ENCODE measurements around the gene RBFOX2. TPM values are rescaled to one million over a fixed set of nuclear protein-coding genes. Genes with fewer than 3 reads are reported as not detected.

The RBFOX2 gene
- total RNA-seq, 4 donors from 2014 or later: 50.2 to 75.6 (median 71.4) TPM

DNA sequence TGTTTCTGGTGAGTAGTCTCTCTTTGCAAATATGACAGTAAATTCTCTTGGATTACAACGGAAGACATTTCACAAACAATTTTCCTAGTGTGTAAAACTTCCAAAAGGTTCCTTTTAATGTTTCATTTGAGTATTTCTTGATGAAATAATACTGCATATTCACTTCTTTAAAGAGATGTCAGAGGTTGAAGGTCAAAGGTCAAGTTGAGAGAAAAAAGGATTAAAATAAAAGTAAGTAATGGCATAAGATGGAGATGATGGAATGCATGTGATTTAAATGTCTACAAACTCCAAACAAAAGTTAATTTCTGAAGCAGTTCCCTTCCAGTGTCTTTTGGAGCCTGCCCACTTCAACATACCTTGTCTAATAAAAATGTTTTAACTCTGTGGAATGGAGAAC is 270.2 kb downstream of the RBFOX2 start:
- H3K9me3 ChIP-seq: no peaks in the 10 kb centered on the region
- no peak overlapping the region for H3K27ac ChIP-seq
- DNase-seq (ENCODE audit: low spot score in 2 of 2): no peak
- H3K4me3 ChIP-seq: no peak overlapping the region
- 33 to 38% methylated on average over 1 of the region's 1 CpG for WGBS, 2 donors
- H3K27me3 ChIP-seq: no peaks in the 10 kb centered on the region
- H3K4me1 ChIP-seq: no peaks in the 10 kb centered on the region
- TF ChIP-seq POLR2A (IDR thresholded peaks at IDR 0.05) (no peak), EP300 (IDR thresholded peaks at IDR 0.05) (no peak)
- TF ChIP-seq, protein P1, sequence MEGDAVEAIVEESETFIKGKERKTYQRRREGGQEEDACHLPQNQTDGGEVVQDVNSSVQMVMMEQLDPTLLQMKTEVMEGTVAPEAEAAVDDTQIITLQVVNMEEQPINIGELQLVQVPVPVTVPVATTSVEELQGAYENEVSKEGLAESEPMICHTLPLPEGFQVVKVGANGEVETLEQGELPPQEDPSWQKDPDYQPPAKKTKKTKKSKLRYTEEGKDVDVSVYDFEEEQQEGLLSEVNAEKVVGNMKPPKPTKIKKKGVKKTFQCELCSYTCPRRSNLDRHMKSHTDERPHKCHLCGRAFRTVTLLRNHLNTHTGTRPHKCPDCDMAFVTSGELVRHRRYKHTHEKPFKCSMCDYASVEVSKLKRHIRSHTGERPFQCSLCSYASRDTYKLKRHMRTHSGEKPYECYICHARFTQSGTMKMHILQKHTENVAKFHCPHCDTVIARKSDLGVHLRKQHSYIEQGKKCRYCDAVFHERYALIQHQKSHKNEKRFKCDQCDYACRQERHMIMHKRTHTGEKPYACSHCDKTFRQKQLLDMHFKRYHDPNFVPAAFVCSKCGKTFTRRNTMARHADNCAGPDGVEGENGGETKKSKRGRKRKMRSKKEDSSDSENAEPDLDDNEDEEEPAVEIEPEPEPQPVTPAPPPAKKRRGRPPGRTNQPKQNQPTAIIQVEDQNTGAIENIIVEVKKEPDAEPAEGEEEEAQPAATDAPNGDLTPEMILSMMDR (IDR thresholded peaks at IDR 0.05): no peak
- H3K36me3 ChIP-seq: peaks cover 0 to 21% (median 0%) of the 10 kb centered on the region in 3 donors

DNA sequence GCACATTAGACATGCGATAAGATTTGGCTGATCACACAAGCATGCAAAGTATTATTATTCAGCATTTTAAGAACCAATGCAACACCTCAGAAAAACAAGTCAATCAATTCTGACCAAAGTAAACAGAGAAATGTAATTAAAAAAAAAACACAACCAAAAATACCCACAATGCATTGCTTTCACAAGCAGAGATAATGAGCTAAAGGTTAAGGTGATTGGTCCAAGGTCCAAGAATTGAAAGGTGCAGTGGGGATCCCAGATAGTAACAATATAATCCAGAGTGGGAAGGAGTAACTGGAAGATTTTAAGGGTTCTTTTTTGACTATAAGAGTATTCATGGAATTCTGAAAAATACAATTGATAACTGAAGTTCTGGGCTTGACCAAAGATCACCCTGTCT is 271.9 kb downstream of the RBFOX2 start:
- no peaks in the 10 kb centered on the region for H3K9me3 ChIP-seq
- H3K27me3 ChIP-seq: no peaks in the 10 kb centered on the region
- TF ChIP-seq POLR2A (IDR thresholded peaks at IDR 0.05) (no peak), EP300 (IDR thresholded peaks at IDR 0.05) (no peak)
- TF ChIP-seq, protein P1 (IDR thresholded peaks at IDR 0.05): no peak
- H3K36me3 ChIP-seq: peaks cover 0 to 21% (median 0%) of the 10 kb centered on the region in 3 donors
- H3K4me1 ChIP-seq: peaks cover 0 to 8% (median 2%) of the 10 kb centered on the region in 4 donors
- H3K27ac ChIP-seq: no peak overlapping the region
- DNase-seq (ENCODE audit: low spot score in 2 of 2): no peak
- 98% methylated on average over 1 of the region's 1 CpG for WGBS, 2 donors
- H3K4me3 ChIP-seq: no peak overlapping the region

- WGBS, 2 donors: 96 to 99% methylated on average over 2 of the region's 2 CpGs
- no peak overlapping the region for H3K27ac ChIP-seq
- peaks cover 0 to 18% (median 0%) of the 10 kb centered on the region in 3 donors for H3K36me3 ChIP-seq
- H3K4me1 ChIP-seq: peaks cover 0 to 18% (median 2%) of the 10 kb centered on the region in 4 donors
- no peak for TF ChIP-seq POLR2A (IDR thresholded peaks at IDR 0.05)
- no peak for TF ChIP-seq EP300 (IDR thresholded peaks at IDR 0.05)
- TF ChIP-seq, protein P1 (IDR thresholded peaks at IDR 0.05): no peak
- no peaks in the 10 kb centered on the region for H3K27me3 ChIP-seq
- DNase-seq (ENCODE audit: low spot score in 2 of 2): no peak
- H3K4me3 ChIP-seq: no peak overlapping the region
- no peaks in the 10 kb centered on the region for H3K9me3 ChIP-seq
Measured at GRCh38 chr22:35754761-35755160, 273.9 kb downstream of the RBFOX2 start.

- H3K4me1 ChIP-seq: peaks cover 0 to 24% (median 2%) of the 10 kb centered on the region in 4 donors
- no peak for DNase-seq (ENCODE audit: low spot score in 2 of 2)
- WGBS, 2 donors: 59 to 64% methylated on average over 3 of the region's 3 CpGs
- TF ChIP-seq EP300 (IDR thresholded peaks at IDR 0.05): no peak
- TF ChIP-seq, protein P1 (IDR thresholded peaks at IDR 0.05): no peak
- TF ChIP-seq POLR2A (IDR thresholded peaks at IDR 0.05): no peak
- no peaks in the 10 kb centered on the region for H3K27me3 ChIP-seq
- no peaks in the 10 kb centered on the region for H3K9me3 ChIP-seq
- H3K27ac ChIP-seq: no peak overlapping the region
- no peaks in the 10 kb centered on the region for H3K36me3 ChIP-seq
- H3K4me3 ChIP-seq: no peak overlapping the region
Measured at GRCh38 chr22:35752863-35753189, 275.8 kb downstream of the RBFOX2 start.

GRCh38 chr22:35752006-35752862 is 276.4 kb downstream of the RBFOX2 start:
- H3K4me1 ChIP-seq: peaks cover 0 to 24% (median 2%) of the 10 kb centered on the region in 4 donors
- no peaks in the 10 kb centered on the region for H3K9me3 ChIP-seq
- H3K4me3 ChIP-seq: no peak overlapping the region
- H3K27ac ChIP-seq: no peak overlapping the region
- no peaks in the 10 kb centered on the region for H3K36me3 ChIP-seq
- 60 to 62% methylated on average over 5 of the region's 5 CpGs for WGBS, 2 donors
- no peak for DNase-seq (ENCODE audit: low spot score in 2 of 2)
- no peak for TF ChIP-seq POLR2A (IDR thresholded peaks at IDR 0.05)
- TF ChIP-seq EP300 (IDR thresholded peaks at IDR 0.05): no peak
- TF ChIP-seq, protein P1 (IDR thresholded peaks at IDR 0.05): no peak
- H3K27me3 ChIP-seq: no peaks in the 10 kb centered on the region

Measured in tibial nerve (tissue), 4 donors.